AG04449 (cell line): ENCODE data around the gene MIOX.
"Not testable (repeated sequence)": the region's sequence is repeated elsewhere in the genome, so short reads cannot be mapped to it uniquely, and the experiment has no call there.

Source experiments
- CTCF ChIA-PET: fragments of 350-600 bp; formaldehyde crosslinking; extraction: SDS; loops from one replicate; lab custom pipeline; 2021; ENCODE audit warnings: antibody characterized with exemption; lab: Yijun Ruan, JAX
- POLR2A ChIA-PET: fragments of 400-600, 350-600 bp; formaldehyde crosslinking; extraction: SDS; loops from one replicate; lab custom pipeline; 2020; ENCODE audit warnings: antibody characterized with exemption, inconsistent platforms; lab: Yijun Ruan, JAX
- DNase-seq: peaks from one replicate; pipeline ENCODE4 v3.0.0-alpha.2; 2010; ENCODE audit warnings: low read depth, low spot score
- H3K4me3 ChIP-seq: 2 replicates; pipeline ENCODE4 v1.5.1; 2011; ENCODE audit warnings: low read depth, mild to moderate bottlenecking, control low read depth, low read length
- CTCF ChIP-seq: IDR thresholded peaks from one replicate; pipeline ENCODE4 v1.5.1; 2011; ENCODE audit warnings: mild to moderate bottlenecking, moderate library complexity, low read length, control low read depth, inconsistent platforms; ENCODE audit not compliant: insufficient read depth; ENCODE audit errors: missing control alignments

Gene MIOX

GRCh38 chr22:50530877-50531545, 44.4 kb downstream of the MIOX start:
- ChIA-PET CTCF (interaction anchor here (1.3 kb wide), 1 partner anchor 90 kb away, joined by 6 read pairs; no protein-coding TSS in a partner anchor), POLR2A (no interaction called here)
- DNase-seq: no peak
- no peak for TF ChIP-seq CTCF
- peak overlapping the region; percentile 46 for H3K4me3 ChIP-seq

- POLR2A ChIA-PET: no interaction called here
- CTCF ChIA-PET: interaction anchor here (1.0 to 1.3 kb wide), 2 partner anchors 11 to 90 kb away, joined by 3 to 6 read pairs; no protein-coding TSS in a partner anchor
- DNase-seq: no peak
- peak overlapping the region; percentile 44 for H3K4me3 ChIP-seq
- no peak for TF ChIP-seq CTCF
These were observed 44.9 kb downstream of the MIOX start for GRCh38 chr22:50531546-50531961.

GRCh38 chr22:50531962-50532674, 45.5 kb downstream of the MIOX start:
- H3K4me3 ChIP-seq: peak overlapping the region; percentile 44
- ChIA-PET POLR2A (no interaction called here), CTCF (interaction anchor here (1.0 to 1.3 kb wide), 2 partner anchors 10 to 89 kb away, joined by 3 to 6 read pairs; no protein-coding TSS in a partner anchor)
- no peak for DNase-seq
- no peak for TF ChIP-seq CTCF

GRCh38 chr22:50532824-50533796, 46.5 kb downstream of the MIOX start:
- ChIA-PET CTCF (interaction anchor here (1.0 to 1.1 kb wide), 2 partner anchors 9 to 30 kb away, joined by 3 read pairs; partner anchors contain the start of gene SYCE3), POLR2A (no interaction called here)
- no peak overlapping the region for H3K4me3 ChIP-seq
- no peak for DNase-seq
- no peak for TF ChIP-seq CTCF

GRCh38 chr22:50533856-50534711, 47.4 kb downstream of the MIOX start:
- H3K4me3 ChIP-seq, POLR2A ChIA-PET, DNase-seq: not testable (repeated sequence)
- CTCF ChIA-PET: interaction anchor here (1.1 to 3.1 kb wide), 2 partner anchors 8 to 29 kb away, joined by 3 to 14 read pairs; partner anchors contain the start of genes SCO2 and SYCE3

GRCh38 chr22:50535113-50535512, 48.5 kb downstream of the MIOX start:
- no peak overlapping the region for H3K4me3 ChIP-seq
- DNase-seq: no peak
- TF ChIP-seq CTCF: no peak
- ChIA-PET POLR2A (no interaction called here), CTCF (interaction anchor here (1.2 to 3.1 kb wide), 3 partner anchors 8 to 86 kb away, joined by 3 to 14 read pairs (median 4); partner anchors contain the start of gene SCO2)
